ENCODE measurements around the gene PRDM11. TPM values are rescaled to one million over a fixed set of nuclear protein-coding genes. Genes with fewer than 3 reads are reported as not detected.

The PRDM11 gene
- total and polyA plus RNA-seq, 4 donors: 11.4 to 16.8 (median 14.0) TPM

DNA sequence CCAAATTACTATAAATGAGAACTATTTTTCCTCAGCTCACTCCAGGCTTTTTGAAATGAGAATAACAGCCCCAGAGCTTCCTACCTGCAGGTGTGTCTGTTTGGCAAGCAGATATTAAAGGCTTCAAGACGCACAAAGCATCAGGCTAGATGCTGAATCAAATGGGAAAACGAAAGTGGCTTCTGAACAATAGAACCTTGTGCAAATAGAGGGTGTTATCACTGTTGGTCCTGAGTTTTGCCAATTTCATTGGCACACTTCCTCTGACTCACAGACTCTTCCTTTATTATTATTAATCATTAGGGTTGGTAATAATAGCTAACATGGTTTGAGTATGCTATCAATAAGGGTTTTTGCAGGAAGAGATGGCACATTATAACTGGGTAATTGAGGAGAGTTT, 126.3 kb downstream of the PRDM11 start:
- DNase-seq (ENCODE audit: low read depth in 4 of 6, low spot score in 6 of 6): no peak
- 78% methylated on average over 2 of the region's 2 CpGs for WGBS (ENCODE audit: insufficient coverage)
- H3K4me1 ChIP-seq (ENCODE audit: control insufficient read depth, insufficient read depth, low read length): peaks cover 6% of the 10 kb centered on the region
- no peak overlapping the region for H3K27ac ChIP-seq (ENCODE audit: low read depth, low read length)
- no peaks in the 10 kb centered on the region for H3K36me3 ChIP-seq (ENCODE audit: control insufficient read depth, insufficient read depth, low read length)
- H3K27me3 ChIP-seq (ENCODE audit: control insufficient read depth, insufficient read depth, low read length): no peaks in the 10 kb centered on the region
- H3K9me3 ChIP-seq (ENCODE audit: control insufficient read depth, insufficient read depth, low read length): no peaks in the 10 kb centered on the region
- H3K4me3 ChIP-seq (ENCODE audit: low read depth, low read length): no peak overlapping the region

DNA sequence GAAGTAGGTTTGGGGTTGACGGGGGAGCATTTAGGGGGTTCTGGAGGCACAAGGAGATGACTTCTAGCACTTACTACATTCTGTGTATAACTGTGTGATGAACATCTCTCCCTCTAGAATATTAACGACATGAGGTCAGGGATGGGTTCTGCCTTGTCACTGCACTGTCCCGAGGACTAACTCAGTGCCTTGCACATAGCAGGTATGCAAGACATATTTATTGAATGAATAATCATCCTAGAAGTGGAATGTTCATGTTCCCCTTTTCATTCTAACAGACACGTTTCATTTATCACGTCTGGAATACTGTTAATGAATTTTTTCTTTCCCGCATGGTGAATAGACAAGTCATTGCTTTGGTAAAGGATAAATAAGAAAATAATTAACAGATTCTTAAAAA, 127.1 kb downstream of the PRDM11 start:
- H3K4me3 ChIP-seq (ENCODE audit: low read depth, low read length): no peak overlapping the region
- no peaks in the 10 kb centered on the region for H3K9me3 ChIP-seq (ENCODE audit: control insufficient read depth, insufficient read depth, low read length)
- no peak overlapping the region for H3K27ac ChIP-seq (ENCODE audit: low read depth, low read length)
- no CpG with 5 or more reads among the region's 6 CpGs for WGBS (ENCODE audit: insufficient coverage)
- no peak for DNase-seq (ENCODE audit: low read depth in 4 of 6, low spot score in 6 of 6)
- no peaks in the 10 kb centered on the region for H3K4me1 ChIP-seq (ENCODE audit: control insufficient read depth, insufficient read depth, low read length)
- H3K36me3 ChIP-seq (ENCODE audit: control insufficient read depth, insufficient read depth, low read length): no peaks in the 10 kb centered on the region
- no peaks in the 10 kb centered on the region for H3K27me3 ChIP-seq (ENCODE audit: control insufficient read depth, insufficient read depth, low read length)

- WGBS (ENCODE audit: insufficient coverage): no CpG with 5 or more reads among the region's 4 CpGs
- no peaks in the 10 kb centered on the region for H3K36me3 ChIP-seq (ENCODE audit: control insufficient read depth, insufficient read depth, low read length)
Measured at GRCh38 chr11:45274206-45274605, 127.8 kb downstream of the PRDM11 start.

DNA sequence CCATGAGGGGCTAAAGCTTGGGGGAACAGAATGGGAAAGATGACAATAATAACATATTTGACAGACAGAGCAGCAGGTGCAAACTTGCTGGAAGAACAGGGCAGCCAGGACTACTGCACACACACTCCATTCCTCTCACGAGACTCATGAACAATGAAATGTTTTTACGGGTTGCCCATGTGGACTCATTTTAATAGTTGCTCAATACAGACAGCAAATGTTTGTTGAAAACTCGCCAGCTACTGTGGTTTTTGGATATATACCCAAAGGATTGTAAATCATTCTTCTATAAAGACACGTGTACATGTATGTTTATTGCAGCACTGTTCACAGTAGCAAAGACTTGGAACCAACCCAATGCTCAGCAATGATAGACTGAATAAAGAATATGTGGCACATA, 129.4 kb downstream of the PRDM11 start:
- H3K27me3 ChIP-seq (ENCODE audit: control insufficient read depth, insufficient read depth, low read length): no peaks in the 10 kb centered on the region
- H3K4me3 ChIP-seq (ENCODE audit: low read depth, low read length): no peak overlapping the region
- H3K36me3 ChIP-seq (ENCODE audit: control insufficient read depth, insufficient read depth, low read length): no peaks in the 10 kb centered on the region
- no peak overlapping the region for H3K27ac ChIP-seq (ENCODE audit: low read depth, low read length)
- H3K9me3 ChIP-seq (ENCODE audit: control insufficient read depth, insufficient read depth, low read length): no peaks in the 10 kb centered on the region
- 71% methylated on average over 1 of the region's 4 CpGs for WGBS (ENCODE audit: insufficient coverage)
- DNase-seq (ENCODE audit: low read depth in 4 of 6, low spot score in 6 of 6): peak in 2 of 6 donors; percentile 32 to 48
- H3K4me1 ChIP-seq (ENCODE audit: control insufficient read depth, insufficient read depth, low read length): no peaks in the 10 kb centered on the region

More at GRCh38 chr11:45274206-45274605, 127.8 kb downstream of the PRDM11 start:
- no peak for DNase-seq (ENCODE audit: low read depth in 4 of 6, low spot score in 6 of 6)
- H3K27me3 ChIP-seq (ENCODE audit: control insufficient read depth, insufficient read depth, low read length): no peaks in the 10 kb centered on the region
- H3K9me3 ChIP-seq (ENCODE audit: control insufficient read depth, insufficient read depth, low read length): no peaks in the 10 kb centered on the region
- no peaks in the 10 kb centered on the region for H3K4me1 ChIP-seq (ENCODE audit: control insufficient read depth, insufficient read depth, low read length)
- H3K27ac ChIP-seq (ENCODE audit: low read depth, low read length): no peak overlapping the region
- no peak overlapping the region for H3K4me3 ChIP-seq (ENCODE audit: low read depth, low read length)

DNA sequence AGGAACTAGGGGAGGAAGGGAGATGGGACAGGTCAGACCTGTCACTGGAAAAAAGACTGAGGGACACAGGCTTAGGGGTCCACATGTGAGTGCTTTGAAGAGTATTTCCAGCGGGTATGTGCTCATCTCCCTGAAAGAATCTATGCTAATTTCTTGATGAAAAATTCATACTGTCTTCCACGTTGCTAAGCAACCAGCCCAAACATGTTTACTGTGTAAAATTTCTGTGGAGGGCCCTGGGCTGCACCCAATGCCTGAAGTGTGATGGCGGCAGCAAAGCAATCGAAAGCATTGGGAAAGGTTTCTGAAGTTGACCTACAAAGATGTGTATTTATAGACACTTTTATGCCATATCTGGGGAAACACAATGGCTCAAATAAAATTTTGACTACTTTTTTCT, 132.3 kb downstream of the PRDM11 start:
- no peaks in the 10 kb centered on the region for H3K36me3 ChIP-seq (ENCODE audit: control insufficient read depth, insufficient read depth, low read length)
- H3K27ac ChIP-seq (ENCODE audit: low read depth, low read length): no peak overlapping the region
- no peak overlapping the region for H3K4me3 ChIP-seq (ENCODE audit: low read depth, low read length)
- H3K4me1 ChIP-seq (ENCODE audit: control insufficient read depth, insufficient read depth, low read length): no peaks in the 10 kb centered on the region
- 73% methylated on average over 4 of the region's 4 CpGs for WGBS (ENCODE audit: insufficient coverage)
- H3K9me3 ChIP-seq (ENCODE audit: control insufficient read depth, insufficient read depth, low read length): no peaks in the 10 kb centered on the region
- peak in 2 of 6 donors; percentile 82 to 92 for DNase-seq (ENCODE audit: low read depth in 4 of 6, low spot score in 6 of 6)
- no peaks in the 10 kb centered on the region for H3K27me3 ChIP-seq (ENCODE audit: control insufficient read depth, insufficient read depth, low read length)

DNA sequence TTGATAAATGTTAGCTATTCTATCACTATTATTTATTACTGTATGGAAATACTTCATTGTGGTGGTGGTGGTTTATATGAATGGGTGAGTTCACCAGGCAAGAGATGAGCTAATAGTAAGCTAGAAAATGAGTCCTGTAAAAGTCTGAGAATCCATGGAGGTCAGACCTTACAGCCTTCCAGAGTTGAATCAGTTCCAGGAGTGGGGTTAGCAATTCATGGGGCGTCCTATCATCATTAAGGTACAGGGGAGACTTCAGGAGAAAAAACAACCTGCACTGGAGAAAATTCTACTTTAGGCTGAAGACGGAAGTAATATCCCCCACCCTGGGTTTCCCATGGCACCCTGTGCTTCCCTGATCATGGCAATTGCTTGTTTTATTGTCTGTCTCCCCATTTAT, 133.2 kb downstream of the PRDM11 start:
- Histone ChIP-seq H3K9me3 (ENCODE audit: control insufficient read depth, insufficient read depth, low read length) (no peaks in the 10 kb centered on the region), H3K27me3 (ENCODE audit: control insufficient read depth, insufficient read depth, low read length) (peaks cover 2% of the 10 kb centered on the region), H3K4me3 (ENCODE audit: low read depth, low read length) (no peak overlapping the region), H3K27ac (ENCODE audit: low read depth, low read length) (no peak overlapping the region), H3K4me1 (ENCODE audit: control insufficient read depth, insufficient read depth, low read length) (no peaks in the 10 kb centered on the region), H3K36me3 (ENCODE audit: control insufficient read depth, insufficient read depth, low read length) (no peaks in the 10 kb centered on the region)
- DNase-seq (ENCODE audit: low read depth in 4 of 6, low spot score in 6 of 6): no peak
- WGBS (ENCODE audit: insufficient coverage): 83% methylated on average over 1 of the region's 2 CpGs

DNA sequence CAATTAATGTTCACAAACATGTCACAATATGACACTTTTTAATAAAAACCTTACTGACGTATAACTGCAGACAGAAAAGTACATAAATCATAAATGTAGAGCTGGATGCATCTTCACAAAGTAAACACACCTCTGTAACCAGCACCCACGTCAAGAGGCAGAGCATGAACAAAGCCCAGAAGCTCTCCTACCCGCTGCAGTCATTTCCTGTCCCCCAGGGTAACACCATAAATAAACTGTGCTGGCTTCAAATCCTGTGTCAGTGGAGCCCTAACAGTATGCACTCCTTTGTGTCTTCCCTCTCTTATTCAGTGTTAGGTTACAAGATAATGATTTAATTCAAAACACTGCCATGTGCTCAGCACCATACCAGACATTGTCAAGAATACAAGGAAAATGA, 134.0 kb downstream of the PRDM11 start:
- Histone ChIP-seq H3K4me3 (ENCODE audit: low read depth, low read length) (no peak overlapping the region), H3K9me3 (ENCODE audit: control insufficient read depth, insufficient read depth, low read length) (no peaks in the 10 kb centered on the region), H3K27ac (ENCODE audit: low read depth, low read length) (no peak overlapping the region), H3K27me3 (ENCODE audit: control insufficient read depth, insufficient read depth, low read length) (peaks cover 10% of the 10 kb centered on the region), H3K4me1 (ENCODE audit: control insufficient read depth, insufficient read depth, low read length) (peaks cover 5% of the 10 kb centered on the region), H3K36me3 (ENCODE audit: control insufficient read depth, insufficient read depth, low read length) (no peaks in the 10 kb centered on the region)
- DNase-seq (ENCODE audit: low read depth in 4 of 6, low spot score in 6 of 6): no peak
- WGBS (ENCODE audit: insufficient coverage): 56% methylated on average over 3 of the region's 3 CpGs

GRCh38 chr11:45282081-45282480, 135.6 kb downstream of the PRDM11 start:
- H3K27me3 ChIP-seq (ENCODE audit: control insufficient read depth, insufficient read depth, low read length): peaks cover 13% of the 10 kb centered on the region
- H3K4me3 ChIP-seq (ENCODE audit: low read depth, low read length): no peak overlapping the region
- H3K4me1 ChIP-seq (ENCODE audit: control insufficient read depth, insufficient read depth, low read length): peaks cover 10% of the 10 kb centered on the region
- no peaks in the 10 kb centered on the region for H3K36me3 ChIP-seq (ENCODE audit: control insufficient read depth, insufficient read depth, low read length)
- no peak overlapping the region for H3K27ac ChIP-seq (ENCODE audit: low read depth, low read length)
- DNase-seq (ENCODE audit: low read depth in 4 of 6, low spot score in 6 of 6): peak in 1 of 6 donors; percentile 79
- H3K9me3 ChIP-seq (ENCODE audit: control insufficient read depth, insufficient read depth, low read length): no peaks in the 10 kb centered on the region
- WGBS (ENCODE audit: insufficient coverage): 69% methylated on average over 5 of the region's 6 CpGs

Other genes with a start within 250 kb of the PRDM11 start
- 100 to 1,000 TPM in 1 of 2 donors, 10 to 100 TPM in 1; 16.3 to 147 TPM for gene TP53I11, start 195.8 kb upstream of the PRDM11 start, total RNA-seq
- 100 to 1,000 TPM in 1 of 2 donors, 10 to 100 TPM in 1; 51.0 to 101 TPM for gene TP53I11, start 195.8 kb upstream of the PRDM11 start, polyA plus RNA-seq (ENCODE audit: insufficient read length in 2 of 2)
- 10 to 100 TPM; 21.5 to 78.4 TPM for gene SYT13, start 139.7 kb downstream of the PRDM11 start, total RNA-seq
- gene SYT13, start 139.7 kb downstream of the PRDM11 start, polyA plus RNA-seq (ENCODE audit: insufficient read length in 2 of 2): 10 to 100 TPM; 65.7 to 71.0 TPM

Measured in spinal cord (tissue), 10 donors.